Stimulated activated CD4-positive, alpha-beta T cell treated with anti-CD3 and anti-CD28 coated beads, Interleukin-1b, Interleukin-23, amount 100 ng/mL, for 1 hour (primary cell): ENCODE measurements around the gene PGC.

ENCODE experiments used
- DNase-seq, 2 donors: peaks; one replicate each; pipeline ENCODE4 v3.0.0-alpha.2; 2020; ENCODE audit warnings: low read depth in 2 of 2

The PGC gene

DNA sequence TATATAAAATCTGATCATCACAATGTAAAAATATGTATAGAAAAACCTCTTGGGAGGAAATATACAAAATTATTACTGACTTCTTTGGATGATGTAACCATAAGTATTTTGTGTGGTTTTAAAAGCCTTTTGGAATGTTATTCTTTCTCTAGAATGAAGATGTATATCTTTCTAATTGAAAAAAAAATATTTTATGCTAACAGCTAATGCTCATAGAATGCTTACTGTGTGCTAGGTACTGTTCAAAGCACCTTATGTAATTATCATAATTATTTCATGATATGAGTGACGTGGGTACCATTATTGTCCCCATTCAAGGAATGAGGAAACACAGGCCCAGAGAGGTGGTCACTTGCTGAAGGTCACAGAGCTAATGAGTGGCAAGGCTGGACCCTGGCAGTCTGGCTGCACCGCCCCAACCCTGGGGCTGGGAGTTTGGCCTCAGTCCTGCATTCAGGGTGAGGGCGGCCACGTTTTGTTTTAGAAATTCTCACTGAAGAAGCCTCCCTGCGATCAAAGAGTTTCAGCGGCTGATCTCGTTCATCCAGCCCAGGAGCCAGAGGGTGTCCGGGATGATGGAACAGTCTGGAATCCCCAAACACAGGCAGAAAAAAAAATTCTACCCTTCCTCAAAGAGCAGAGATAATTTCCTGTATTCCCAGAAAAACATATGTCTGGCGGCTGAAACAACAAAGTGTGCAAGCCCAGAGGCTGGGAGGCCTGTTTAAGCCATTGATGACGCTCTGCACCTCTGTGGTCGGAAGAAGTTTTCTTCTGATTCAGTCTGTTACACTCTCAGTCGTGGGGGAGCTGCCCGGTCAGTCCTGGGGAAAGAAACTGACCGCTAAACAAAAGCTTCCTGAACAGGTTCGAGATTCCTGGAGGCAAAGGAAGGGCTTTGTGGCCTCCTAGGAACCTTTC, 49.1 kb downstream of the PGC start:
- no peak for DNase-seq

- DNase-seq: no peak
Measured at GRCh38 chr6:41696788-41697187, 50.4 kb downstream of the PGC start.

DNA sequence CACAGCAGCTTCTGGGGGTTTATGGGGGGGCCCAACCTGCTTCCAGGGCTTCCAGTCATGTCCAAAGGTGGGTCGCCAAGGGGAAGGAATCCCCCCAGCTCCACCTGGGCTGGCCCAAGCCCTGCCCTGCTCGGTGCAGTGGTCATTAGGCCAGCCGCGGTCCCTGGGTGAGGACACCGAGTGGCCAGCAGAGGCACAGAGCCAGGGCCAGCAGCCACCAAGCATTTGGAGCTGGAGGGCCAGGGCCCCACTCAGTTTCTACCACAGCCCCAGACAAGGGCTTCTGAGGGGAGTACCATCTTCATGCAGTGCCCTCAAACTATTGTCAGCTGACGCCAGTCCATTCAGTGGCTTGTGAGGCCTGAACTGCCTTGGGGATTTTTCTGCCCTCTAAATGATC, 51.4 kb downstream of the PGC start:
- no peak for DNase-seq

DNA sequence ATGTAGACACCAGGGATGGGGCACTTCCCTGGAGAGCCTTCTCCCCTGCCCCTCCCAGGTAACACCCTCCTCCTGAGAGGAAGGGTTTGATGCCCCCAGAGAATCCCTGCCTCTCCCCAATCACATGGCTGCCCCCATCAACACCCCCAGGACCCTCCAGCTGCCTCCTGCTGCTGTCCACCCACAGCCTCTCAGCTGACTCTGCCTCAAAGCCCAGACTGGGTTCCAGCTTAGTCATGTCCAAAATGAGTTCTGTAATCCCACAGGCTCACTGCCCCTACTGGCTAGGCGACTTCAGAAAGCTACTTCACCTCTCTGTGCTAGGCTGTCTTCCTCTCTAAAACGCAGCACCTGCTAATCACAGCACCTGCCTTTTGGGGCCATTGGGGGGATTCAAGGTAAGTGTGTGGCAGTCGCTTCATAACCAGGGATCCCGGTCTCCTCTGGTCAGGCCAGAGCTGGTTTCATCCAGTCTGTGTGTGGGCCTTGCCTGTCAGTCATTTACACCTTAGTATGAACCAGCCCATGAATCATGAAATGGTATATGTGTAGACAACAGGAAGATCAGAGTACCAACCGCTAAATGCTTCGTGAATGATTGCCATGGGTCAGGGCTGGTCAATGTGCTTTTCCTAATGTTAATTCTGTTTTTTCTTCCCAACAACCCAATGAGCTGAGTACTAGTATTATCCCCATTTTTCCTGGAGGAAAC, 52.2 kb downstream of the PGC start:
- DNase-seq: no peak

GRCh38 chr6:41693281-41694240, 53.6 kb downstream of the PGC start:
- no peak for DNase-seq

- DNase-seq: no peak
Measured at GRCh38 chr6:41692730-41693129, 54.5 kb downstream of the PGC start.

GRCh38 chr6:41692080-41692675, 55.0 kb downstream of the PGC start:
- DNase-seq: no peak

DNA sequence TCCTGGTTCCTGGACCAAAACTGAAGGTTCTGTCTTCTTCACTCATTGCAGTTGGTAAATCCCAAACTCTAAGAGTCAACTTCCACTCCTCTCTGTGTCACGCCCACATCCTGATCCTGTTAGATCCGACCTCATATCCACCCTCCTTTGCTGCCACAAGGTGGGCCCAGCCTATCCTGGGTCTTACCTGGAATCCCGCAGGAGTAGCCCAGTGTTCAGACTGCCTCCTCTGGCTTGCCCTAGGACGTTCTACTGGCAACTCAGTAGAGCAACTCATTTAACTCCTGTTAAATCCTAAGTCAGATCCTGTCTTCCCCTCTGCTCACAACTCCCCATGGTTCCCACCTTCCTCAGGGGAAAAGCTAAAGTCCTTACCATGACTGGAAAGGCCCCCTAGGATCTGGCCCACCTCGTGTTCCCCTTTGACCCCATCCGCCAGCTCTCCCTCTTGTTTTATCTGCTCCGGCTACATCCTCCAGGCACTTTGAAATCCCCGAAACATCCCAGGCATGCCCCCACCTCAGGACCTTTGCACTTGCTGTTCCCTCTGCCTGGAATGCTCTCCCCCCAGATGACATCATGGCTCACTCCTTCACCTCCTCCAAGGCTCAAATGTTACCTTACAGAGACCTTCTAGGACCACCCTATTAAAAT, 55.6 kb downstream of the PGC start:
- no peak for DNase-seq

DNA sequence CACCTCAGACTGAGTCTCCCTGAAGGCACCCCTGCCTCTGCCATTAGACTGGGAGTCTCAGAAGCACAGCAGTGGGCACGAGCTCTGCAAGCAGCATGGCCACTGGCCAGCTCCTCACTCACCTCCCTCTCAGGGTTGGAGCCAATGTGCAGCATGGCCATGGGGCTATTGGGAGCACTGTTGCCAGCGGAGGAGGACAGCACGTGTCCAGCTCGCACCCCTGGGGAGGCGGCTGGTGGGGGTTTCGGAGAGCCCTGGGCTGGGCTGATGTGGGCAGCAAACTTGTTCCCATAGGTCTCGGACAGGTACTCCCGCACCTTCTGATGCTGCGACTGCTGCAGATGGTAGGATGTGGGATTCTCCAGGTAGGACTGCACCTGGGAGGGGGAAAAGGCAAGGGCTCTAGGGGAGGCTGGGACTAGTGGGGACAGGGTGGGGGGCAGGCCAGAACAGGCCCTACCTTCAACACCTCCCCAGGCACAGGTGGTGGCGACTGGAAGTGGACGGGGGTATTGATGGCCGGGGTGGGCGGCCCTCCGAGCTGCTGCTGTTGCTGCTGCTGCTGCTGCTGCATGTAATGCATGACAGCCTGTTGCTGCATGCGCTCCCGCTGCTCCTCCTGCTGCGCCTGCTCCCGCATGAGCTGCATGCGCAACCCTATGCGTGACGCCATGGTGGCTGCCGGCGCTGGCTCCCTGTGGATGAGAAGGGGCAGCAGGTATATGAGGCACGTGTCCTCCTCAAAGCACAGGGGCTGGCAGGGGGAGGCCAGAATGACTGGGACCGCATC, 56.5 kb downstream of the PGC start:
- DNase-seq: no peak

DNA sequence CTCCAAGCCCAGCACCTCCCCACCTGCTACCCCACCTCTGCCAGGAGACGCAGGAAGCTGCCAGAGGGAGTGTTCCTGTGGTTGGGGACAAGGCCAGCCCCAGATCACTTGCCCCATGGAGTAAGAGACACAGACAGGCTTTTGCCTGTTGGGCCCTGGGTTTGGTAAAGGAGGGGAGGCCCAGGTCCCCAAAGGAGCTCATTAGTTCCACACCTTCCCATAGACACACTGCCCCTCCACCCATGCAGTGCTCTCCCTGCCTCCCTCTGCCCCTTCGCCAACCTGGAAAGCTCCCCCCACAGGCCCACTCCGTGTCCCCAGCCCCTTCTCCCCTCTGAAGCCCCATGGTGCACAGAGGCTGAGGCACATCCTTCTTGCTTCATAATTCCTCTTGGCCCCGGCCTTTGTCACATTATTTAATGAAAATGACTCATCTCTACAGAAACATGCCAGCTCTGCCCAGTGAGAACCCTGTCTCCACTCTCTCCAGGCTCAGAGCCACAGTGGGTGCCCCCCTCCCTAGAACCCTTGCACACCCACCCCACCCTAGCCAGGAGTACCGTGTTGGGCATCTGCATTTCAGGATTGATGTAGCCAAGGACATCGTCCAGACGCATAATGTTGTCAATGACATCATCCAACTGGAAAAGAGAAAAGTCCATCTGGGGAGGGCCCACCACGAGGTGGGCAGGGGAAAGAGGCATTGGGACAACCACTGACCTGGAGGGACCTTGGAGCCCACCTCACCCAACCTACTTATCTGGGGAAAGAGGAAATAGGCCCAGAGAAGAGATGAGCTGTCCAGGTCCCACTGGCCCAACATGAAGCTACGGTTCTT, 57.8 kb downstream of the PGC start:
- DNase-seq: no peak

DNA sequence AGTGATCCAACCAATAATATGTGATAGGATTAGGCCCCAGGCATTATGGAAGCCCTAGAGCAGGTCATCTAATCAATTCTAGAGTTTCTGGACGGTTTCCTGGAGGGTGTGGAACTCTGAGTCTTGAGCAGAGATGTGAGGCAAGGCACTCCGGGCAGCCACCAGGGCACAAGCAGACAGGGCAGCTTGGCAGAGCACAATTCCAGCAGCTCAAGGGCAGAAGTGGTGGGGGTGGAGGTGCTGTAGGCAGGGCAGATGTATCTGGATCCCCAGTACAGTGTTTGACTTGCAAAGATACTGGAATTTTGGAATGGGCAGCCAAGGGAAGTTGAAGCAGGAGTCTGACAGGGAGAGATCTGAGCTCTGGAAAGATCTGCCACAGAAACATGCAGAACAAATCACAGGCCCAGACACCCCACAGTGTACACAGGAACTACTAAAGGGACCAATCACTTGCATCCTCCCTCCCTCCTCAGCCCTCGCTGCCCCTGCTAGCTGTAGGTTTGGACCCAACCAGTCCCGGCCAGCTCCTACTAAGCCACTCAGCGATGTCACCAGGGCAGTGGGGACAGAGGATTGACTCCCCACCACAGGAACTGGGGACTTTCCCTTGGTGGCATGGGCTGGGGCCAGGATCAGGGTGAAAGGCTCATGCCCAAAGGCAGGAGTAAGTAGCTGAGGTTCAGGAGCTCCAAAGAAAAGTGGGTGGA, 58.8 kb downstream of the PGC start:
- no peak for DNase-seq

DNA sequence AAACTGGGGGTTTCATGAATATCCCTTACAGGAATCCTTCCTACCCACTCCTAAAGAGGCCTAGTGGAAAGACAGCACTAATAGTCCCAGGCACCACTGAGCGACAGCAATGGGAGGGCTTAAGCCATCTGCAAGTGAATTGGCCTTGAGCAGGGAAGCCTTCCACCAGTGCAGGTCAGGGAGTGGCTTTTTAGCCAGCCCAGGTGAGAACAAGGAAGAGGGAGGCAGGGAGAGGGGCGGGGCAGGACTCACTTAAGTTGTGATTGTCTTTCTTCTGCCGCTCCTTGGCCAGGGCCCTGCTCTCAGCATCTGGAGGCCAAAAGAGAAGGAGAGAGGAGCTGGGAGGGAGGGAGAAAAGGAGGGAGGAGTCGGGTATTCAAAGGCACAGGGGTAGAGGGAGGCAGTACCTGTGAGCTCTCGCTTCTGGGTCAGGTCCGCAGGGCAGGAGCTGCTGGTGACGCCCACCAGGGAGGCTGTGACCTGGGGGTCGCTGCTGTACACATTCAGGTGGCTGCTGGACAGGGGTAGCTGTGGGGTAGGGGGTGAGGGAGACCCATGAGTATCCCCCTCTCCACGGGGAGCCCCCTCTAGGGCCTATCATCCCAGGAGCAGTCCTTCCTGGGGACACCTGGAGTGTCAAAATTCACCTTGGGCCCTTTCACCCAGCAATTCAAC, 59.6 kb downstream of the PGC start:
- no peak for DNase-seq
